ENCODE measurements around the gene GPR152. TPM values are rescaled to one million over a fixed set of nuclear protein-coding genes. Genes with fewer than 3 reads are reported as not detected.
A peak's percentile ranks its signal among the peaks of the same experiment; 100 is the strongest.
"Not testable (repeated sequence)": the region's sequence is repeated elsewhere in the genome, so short reads cannot be mapped to it uniquely, and the experiment has no call there.

Gene GPR152
- total RNA-seq, 2 donors from 2014 or later, result not detected

GRCh38 chr11:67404515-67405195, 47.9 kb downstream of the GPR152 start:
- 95 to 100% methylated on average over 4 to 13 of the region's 13 CpGs for WGBS, 2 experiments (ENCODE audit: insufficient coverage in 1 of 2, insufficient read length in 1 of 2)
- H3K4me1 Mint-ChIP-seq, result peaks cover 8% of the 10 kb centered on the region
- H3K27ac Mint-ChIP-seq, result no peak overlapping the region
- no peak overlapping the region for H3K9ac ChIP-seq (ENCODE audit: extremely low read depth, low read length, poor library complexity, severe bottlenecking)
- no peak for TF ChIP-seq CTCF (conservative IDR thresholded peaks at IDR 0.05)
- no peak for DNase-seq
- H3K27ac ChIP-seq (ENCODE audit: low read depth, low read length), result no peak overlapping the region
- H3K9me3 Mint-ChIP-seq, result no peaks in the 10 kb centered on the region
- no peaks in the 10 kb centered on the region for H3K9me3 ChIP-seq (ENCODE audit: control insufficient read depth, low read length)
- H3K36me3 ChIP-seq (ENCODE audit: control insufficient read depth, insufficient read depth, low read length), result peaks cover 8% of the 10 kb centered on the region
- peaks cover 8% of the 10 kb centered on the region for H3K36me3 Mint-ChIP-seq (ENCODE audit: low read depth)
- H3K4me1 ChIP-seq (ENCODE audit: control insufficient read depth, insufficient read depth, low read length), result peaks cover 10% of the 10 kb centered on the region
- no peak overlapping the region for H3K4me3 ChIP-seq (ENCODE audit: low read length)
- H3K27me3 ChIP-seq (ENCODE audit: control insufficient read depth, insufficient read depth, low read length, poor library complexity, severe bottlenecking), result no peaks in the 10 kb centered on the region
- no peak overlapping the region for H3K4me3 Mint-ChIP-seq
- H3K27me3 Mint-ChIP-seq (ENCODE audit: insufficient read depth), result peaks cover 5% of the 10 kb centered on the region

- not testable (repeated sequence) for H3K27me3 Mint-ChIP-seq (ENCODE audit: insufficient read depth); H3K4me1 Mint-ChIP-seq; H3K9ac ChIP-seq (ENCODE audit: extremely low read depth, low read length, poor library complexity, severe bottlenecking); H3K9me3 Mint-ChIP-seq; H3K27ac ChIP-seq (ENCODE audit: low read depth, low read length); H3K4me3 Mint-ChIP-seq; H3K27me3 ChIP-seq (ENCODE audit: control insufficient read depth, insufficient read depth, low read length, poor library complexity, severe bottlenecking); DNase-seq; H3K4me1 ChIP-seq (ENCODE audit: control insufficient read depth, insufficient read depth, low read length); H3K27ac Mint-ChIP-seq; H3K4me3 ChIP-seq (ENCODE audit: low read length); H3K9me3 ChIP-seq (ENCODE audit: control insufficient read depth, low read length)
- H3K36me3 Mint-ChIP-seq (ENCODE audit: low read depth), result peaks cover 19% of the 10 kb centered on the region
- H3K36me3 ChIP-seq (ENCODE audit: control insufficient read depth, insufficient read depth, low read length), result peaks cover 20% of the 10 kb centered on the region
- WGBS, 2 experiments (ENCODE audit: insufficient coverage in 1 of 2, insufficient read length in 1 of 2), result 93 to 96% methylated on average over 9 of the region's 9 CpGs
Observed at GRCh38 chr11:67403085-67403484, 49.4 kb downstream of the GPR152 start.

- not testable (repeated sequence) for H3K27me3 ChIP-seq (ENCODE audit: control insufficient read depth, insufficient read depth, low read length, poor library complexity, severe bottlenecking); H3K9ac ChIP-seq (ENCODE audit: extremely low read depth, low read length, poor library complexity, severe bottlenecking); H3K27me3 Mint-ChIP-seq (ENCODE audit: insufficient read depth); H3K9me3 Mint-ChIP-seq; DNase-seq; H3K27ac Mint-ChIP-seq; H3K4me1 Mint-ChIP-seq; H3K9me3 ChIP-seq (ENCODE audit: control insufficient read depth, low read length); H3K4me3 ChIP-seq (ENCODE audit: low read length); H3K27ac ChIP-seq (ENCODE audit: low read depth, low read length); H3K4me1 ChIP-seq (ENCODE audit: control insufficient read depth, insufficient read depth, low read length)
- WGBS, 2 experiments (ENCODE audit: insufficient coverage in 1 of 2, insufficient read length in 1 of 2), result 87 to 89% methylated on average over 18 to 19 of the region's 19 CpGs
- Mint-ChIP-seq H3K36me3 (ENCODE audit: low read depth) (peaks cover 26% of the 10 kb centered on the region), H3K4me3 (peak overlapping the region; percentile 66)
- peaks cover 28% of the 10 kb centered on the region for H3K36me3 ChIP-seq (ENCODE audit: control insufficient read depth, insufficient read depth, low read length)
Observed at GRCh38 chr11:67402192-67402839, 50.2 kb downstream of the GPR152 start.

GRCh38 chr11:67401495-67402191, 50.9 kb downstream of the GPR152 start, which contains the start of gene PPP1CA:
PPP1CA (minus strand) TSS chr11:67401858; CDS start chr11:67401782, 76 bp downstream.
- WGBS, 2 experiments (ENCODE audit: insufficient coverage in 1 of 2, insufficient read length in 1 of 2), result 0% methylated on average over 4 to 72 of the region's 73 CpGs
- H3K4me3 Mint-ChIP-seq, result peak within 1 kb of the TSS; percentile 66
- H3K27ac Mint-ChIP-seq, result no peak within 1 kb of the TSS
- Histone ChIP-seq H3K27me3 (ENCODE audit: control insufficient read depth, insufficient read depth, low read length, poor library complexity, severe bottlenecking) (no peaks in the 10 kb centered on the region), H3K4me1 (ENCODE audit: control insufficient read depth, insufficient read depth, low read length) (peaks cover 10% of the 10 kb centered on the region), H3K9me3 (ENCODE audit: control insufficient read depth, low read length) (no peaks in the 10 kb centered on the region), H3K27ac (ENCODE audit: low read depth, low read length) (peak within 1 kb of the TSS; percentile 44), H3K4me3 (ENCODE audit: low read length) (peak within 1 kb of the TSS; percentile 94), H3K9ac (ENCODE audit: extremely low read depth, low read length, poor library complexity, severe bottlenecking) (peak within 1 kb of the TSS; percentile 75), H3K36me3 (ENCODE audit: control insufficient read depth, insufficient read depth, low read length) (peaks cover 28% of the 10 kb centered on the region)
- peak; percentile 76 for TF ChIP-seq CTCF (conservative IDR thresholded peaks at IDR 0.05)
- H3K27me3 Mint-ChIP-seq (ENCODE audit: insufficient read depth), result no peaks in the 10 kb centered on the region
- DNase-seq, result peak; percentile 95
- peaks cover 12% of the 10 kb centered on the region for H3K4me1 Mint-ChIP-seq
- H3K36me3 Mint-ChIP-seq (ENCODE audit: low read depth), result peaks cover 30% of the 10 kb centered on the region
- H3K9me3 Mint-ChIP-seq, result no peaks in the 10 kb centered on the region

Data from endodermal cell (in vitro differentiated cells).